ENCODE data around the gene RABGAP1L. TPM values are rescaled to one million over a fixed set of nuclear protein-coding genes. Genes with fewer than 3 reads are reported as not detected.

Gene RABGAP1L
- total and polyA plus RNA-seq, 2 donors from 2014 or later, result 16.2 to 48.5 TPM

GRCh38 chr1:174415506-174415905, 256.2 kb downstream of the RABGAP1L start:
- no peak for DNase-seq
- Histone ChIP-seq H3K9ac (ENCODE audit: low read length in 3 of 3) (no peak overlapping the region), H3K27me3 (ENCODE audit: control insufficient read depth, insufficient read depth, low read length) (no peaks in the 10 kb centered on the region), H3K36me3 (ENCODE audit: control insufficient read depth in 2 of 3, insufficient read depth in 3 of 3, low read length in 3 of 3) (no peaks in the 10 kb centered on the region), H3K9me3 (ENCODE audit: control insufficient read depth in 2 of 3, insufficient read depth in 1 of 3, low read length in 3 of 3) (no peaks in the 10 kb centered on the region), H3K4me3 (ENCODE audit: low read length in 3 of 3) (no peak overlapping the region), H3K4me1 (ENCODE audit: control insufficient read depth in 2 of 3, insufficient read depth in 2 of 3, low read depth in 1 of 3, low read length in 3 of 3) (no peaks in the 10 kb centered on the region), H3K27ac (ENCODE audit: low read depth in 2 of 2, low read length in 2 of 2) (no peak overlapping the region)
- no peak for TF ChIP-seq CTCF (IDR thresholded peaks at IDR 0.05; ENCODE audit: borderline replicate concordance, extremely low read depth, insufficient read depth)
- no peak for FAIRE-seq
- intact Hi-C loops (cut with DNase I), result no loop called here

DNA sequence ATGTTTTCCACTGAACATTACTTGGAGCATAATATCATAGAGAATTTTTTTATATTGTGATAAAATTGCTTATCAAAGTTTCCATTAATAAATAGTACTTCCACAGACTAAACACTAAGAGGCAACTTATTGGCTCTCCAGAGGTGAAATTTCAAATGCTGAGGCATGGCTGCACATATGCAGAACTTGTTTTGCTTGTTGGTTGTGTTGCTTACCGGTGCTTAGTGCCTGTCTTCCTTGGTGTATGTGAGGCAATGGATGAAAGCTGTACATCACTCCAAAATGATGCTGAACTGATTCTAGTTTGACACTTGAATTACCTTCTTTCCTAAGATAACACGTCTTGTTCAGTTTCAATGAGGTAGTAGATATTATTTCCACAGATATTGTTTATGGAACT, 258.6 kb downstream of the RABGAP1L start:
- Histone ChIP-seq H3K27me3 (ENCODE audit: control insufficient read depth, insufficient read depth, low read length) (no peaks in the 10 kb centered on the region), H3K9me3 (ENCODE audit: control insufficient read depth in 2 of 3, insufficient read depth in 1 of 3, low read length in 3 of 3) (no peaks in the 10 kb centered on the region), H3K27ac (ENCODE audit: low read depth in 2 of 2, low read length in 2 of 2) (no peak overlapping the region), H3K4me1 (ENCODE audit: control insufficient read depth in 2 of 3, insufficient read depth in 2 of 3, low read depth in 1 of 3, low read length in 3 of 3) (no peaks in the 10 kb centered on the region), H3K9ac (ENCODE audit: low read length in 3 of 3) (no peak overlapping the region), H3K36me3 (ENCODE audit: control insufficient read depth in 2 of 3, insufficient read depth in 3 of 3, low read length in 3 of 3) (no peaks in the 10 kb centered on the region), H3K4me3 (ENCODE audit: low read length in 3 of 3) (no peak overlapping the region)
- no peak for TF ChIP-seq CTCF (IDR thresholded peaks at IDR 0.05; ENCODE audit: borderline replicate concordance, extremely low read depth, insufficient read depth)
- FAIRE-seq (no peak), DNase-seq (no peak)
- intact Hi-C loops (cut with DNase I), result no loop called here

DNA sequence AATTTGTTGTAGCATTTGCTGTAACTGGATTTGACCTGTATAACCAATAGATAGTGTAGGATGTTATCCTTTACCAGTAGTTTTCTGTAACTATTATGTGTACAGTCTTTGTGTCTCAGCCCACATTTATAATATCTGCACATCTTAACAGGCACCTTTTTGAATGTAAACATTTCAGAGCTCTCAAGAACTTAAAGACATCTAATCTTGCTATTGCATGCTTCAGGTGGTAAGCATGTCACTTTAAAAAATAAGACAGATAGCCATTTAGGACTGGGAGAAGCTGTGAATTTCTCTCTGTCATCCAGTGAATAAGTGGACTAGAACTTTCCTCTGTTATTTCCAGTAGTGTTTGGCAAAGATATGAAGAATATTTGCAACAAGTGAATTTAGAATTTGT, 265.8 kb downstream of the RABGAP1L start:
- Histone ChIP-seq H3K9ac (ENCODE audit: low read length in 3 of 3) (no peak overlapping the region), H3K36me3 (ENCODE audit: control insufficient read depth in 2 of 3, insufficient read depth in 3 of 3, low read length in 3 of 3) (no peaks in the 10 kb centered on the region), H3K27me3 (ENCODE audit: control insufficient read depth, insufficient read depth, low read length) (no peaks in the 10 kb centered on the region), H3K9me3 (ENCODE audit: control insufficient read depth in 2 of 3, insufficient read depth in 1 of 3, low read length in 3 of 3) (no peaks in the 10 kb centered on the region), H3K27ac (ENCODE audit: low read depth in 2 of 2, low read length in 2 of 2) (no peak overlapping the region), H3K4me1 (ENCODE audit: control insufficient read depth in 2 of 3, insufficient read depth in 2 of 3, low read depth in 1 of 3, low read length in 3 of 3) (no peaks in the 10 kb centered on the region), H3K4me3 (ENCODE audit: low read length in 3 of 3) (no peak overlapping the region)
- FAIRE-seq (no peak), DNase-seq (no peak)
- no peak for TF ChIP-seq CTCF (IDR thresholded peaks at IDR 0.05; ENCODE audit: borderline replicate concordance, extremely low read depth, insufficient read depth)
- intact Hi-C loops (cut with DNase I), result no loop called here

DNA sequence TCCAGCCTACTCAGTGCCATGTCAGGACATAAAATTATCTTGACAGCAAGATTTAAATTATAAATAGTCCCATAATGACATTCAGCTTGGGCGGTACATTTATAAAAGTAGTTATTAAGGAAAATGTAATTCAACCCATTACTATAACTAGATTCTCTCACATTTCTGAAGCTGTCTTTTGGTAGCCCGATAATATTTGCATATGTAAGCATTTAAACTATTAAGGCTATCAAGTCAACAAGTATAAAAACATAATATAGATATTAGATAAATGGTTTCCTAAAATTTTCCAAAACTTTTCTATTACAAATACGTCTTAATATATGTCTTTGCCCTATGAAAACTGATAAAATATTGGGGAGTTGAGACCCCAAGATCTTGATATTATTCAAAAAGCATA, 266.8 kb downstream of the RABGAP1L start:
- no peak overlapping the region for H3K27ac ChIP-seq (ENCODE audit: low read depth in 2 of 2, low read length in 2 of 2)
- no peaks in the 10 kb centered on the region for H3K27me3 ChIP-seq (ENCODE audit: control insufficient read depth, insufficient read depth, low read length)
- intact Hi-C loops (cut with DNase I), result no loop called here
- DNase-seq (no peak), FAIRE-seq (no peak)
- no peaks in the 10 kb centered on the region for H3K36me3 ChIP-seq (ENCODE audit: control insufficient read depth in 2 of 3, insufficient read depth in 3 of 3, low read length in 3 of 3)
- no peaks in the 10 kb centered on the region for H3K9me3 ChIP-seq (ENCODE audit: control insufficient read depth in 2 of 3, insufficient read depth in 1 of 3, low read length in 3 of 3)
- H3K9ac ChIP-seq (ENCODE audit: low read length in 3 of 3), result no peak overlapping the region
- no peaks in the 10 kb centered on the region for H3K4me1 ChIP-seq (ENCODE audit: control insufficient read depth in 2 of 3, insufficient read depth in 2 of 3, low read depth in 1 of 3, low read length in 3 of 3)
- H3K4me3 ChIP-seq (ENCODE audit: low read length in 3 of 3), result no peak overlapping the region
- TF ChIP-seq CTCF (IDR thresholded peaks at IDR 0.05; ENCODE audit: borderline replicate concordance, extremely low read depth, insufficient read depth), result no peak
